Stimulated activated CD4-positive, alpha-beta T cell treated with anti-CD3 and anti-CD28 coated beads, Interleukin-15, amount 100 ng/mL, for 1 hour (primary cell): Measurements from ENCODE around the gene SLC13A3.

Source experiments
- DNase-seq, 2 donors: peaks; one replicate each; pipeline ENCODE4 v3.0.0-alpha.2; 2020; ENCODE audit warnings: low read depth in 1 of 2, low spot score in 1 of 2

The SLC13A3 gene

GRCh38 chr20:46651091-46651962, at the start of gene SLC13A3:
SLC13A3 (minus strand) TSS chr20:46651459; CDS start chr20:46651421, 38 bp downstream.
- DNase-seq = no peak

GRCh38 chr20:46701057-46701456, 49.8 kb upstream of the SLC13A3 start:
- no peak for DNase-seq

- no peak for DNase-seq
Observed at GRCh38 chr20:46700481-46700880, 49.2 kb upstream of the SLC13A3 start.

- no peak for DNase-seq
Observed at GRCh38 chr20:46699651-46700359, 48.5 kb upstream of the SLC13A3 start.

- DNase-seq = no peak
Observed at GRCh38 chr20:46698788-46699187, 47.5 kb upstream of the SLC13A3 start.

GRCh38 chr20:46696791-46697279, 45.6 kb upstream of the SLC13A3 start:
- no peak for DNase-seq

- DNase-seq = no peak
Observed at GRCh38 chr20:46695892-46696291, 44.6 kb upstream of the SLC13A3 start.

- no peak for DNase-seq
Observed at GRCh38 chr20:46694484-46694883, 43.2 kb upstream of the SLC13A3 start.

- DNase-seq = no peak
Observed at GRCh38 chr20:46691196-46691595, 39.9 kb upstream of the SLC13A3 start.

GRCh38 chr20:46690219-46691106, 39.2 kb upstream of the SLC13A3 start:
- no peak for DNase-seq

- no peak for DNase-seq
Observed at GRCh38 chr20:46689754-46690085, 38.5 kb upstream of the SLC13A3 start.

GRCh38 chr20:46689082-46689753, 38.0 kb upstream of the SLC13A3 start, which contains the start of gene TP53RK:
TP53RK (minus strand) TSS chr20:46689444; CDS start chr20:46689414, 30 bp downstream.
- DNase-seq = peak; percentile 88 to 95

- no peak for DNase-seq
Observed at GRCh38 chr20:46688151-46689081, 37.2 kb upstream of the SLC13A3 start.

- no peak for DNase-seq
Observed at GRCh38 chr20:46683939-46684750, 32.9 kb upstream of the SLC13A3 start.

- no peak for DNase-seq
Observed at GRCh38 chr20:46683668-46683938, 32.3 kb upstream of the SLC13A3 start.

- DNase-seq = no peak
Observed at GRCh38 chr20:46683011-46683667, 31.9 kb upstream of the SLC13A3 start.

- DNase-seq = no peak
Observed at GRCh38 chr20:46682063-46682821, 31.0 kb upstream of the SLC13A3 start.
